Activated CD8-positive, alpha-beta memory T cell treated with anti-CD3 and anti-CD28 coated beads, Interleukin-2, amount 50 U/mL, for 1 hour (primary cell): ENCODE data around the gene SLC26A2.

ENCODE experiments used
- DNase-seq: peaks from one replicate; pipeline ENCODE4 v3.0.0-alpha.2; 2020; ENCODE audit errors: extremely low read depth

SLC26A2 gene

DNA sequence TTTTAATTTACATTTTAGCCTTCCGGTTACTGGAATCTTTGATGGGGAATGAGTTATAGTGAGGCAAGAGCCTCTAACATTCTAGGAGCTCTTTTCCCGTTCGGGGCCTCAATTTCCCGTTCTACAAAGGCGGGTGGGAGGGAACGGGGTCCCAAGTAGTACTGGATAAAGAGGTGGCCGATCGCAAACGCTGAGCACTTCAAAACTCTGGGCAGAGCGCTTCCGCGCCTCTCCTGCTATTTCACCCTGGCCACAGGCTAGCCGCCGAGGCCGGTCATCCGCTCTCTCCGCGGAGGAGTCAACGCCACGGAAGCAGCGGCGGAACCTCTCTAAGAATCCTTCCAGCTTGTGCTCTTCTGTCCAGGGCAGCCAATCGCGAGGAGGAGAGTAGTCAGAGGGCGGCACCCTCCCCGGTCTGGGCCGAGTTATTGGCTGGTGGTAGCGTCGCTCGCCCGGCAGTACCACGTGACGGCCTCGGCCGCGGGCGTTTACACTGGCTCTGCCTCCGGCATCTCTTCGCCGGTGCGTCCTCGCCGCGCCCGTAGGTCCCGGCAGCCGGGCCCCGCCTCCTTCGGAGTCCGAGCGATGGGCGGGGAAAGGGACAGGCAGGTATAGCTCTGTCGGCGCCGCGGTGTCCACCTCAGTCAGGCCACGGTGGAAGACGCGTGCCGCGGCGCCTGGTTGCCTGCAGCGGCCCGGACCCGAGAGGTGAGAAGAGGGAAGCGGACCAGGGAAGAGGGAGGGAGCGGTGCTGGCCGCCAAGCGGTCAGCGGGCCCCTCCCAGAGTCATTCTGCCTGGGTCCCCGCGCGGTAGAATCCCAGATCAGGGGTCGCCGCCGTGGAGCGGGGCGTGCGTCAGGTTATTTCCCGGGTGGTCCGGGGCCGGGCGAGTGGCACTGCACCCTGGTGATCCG lies at the start of gene SLC26A2:
Gene SLC26A2, plus strand, starts transcription at position 487 of the 914 bp plus-strand sequence. CDS start 16,895 bp downstream, outside the sequence.
- DNase-seq: peak; percentile 79

DNA sequence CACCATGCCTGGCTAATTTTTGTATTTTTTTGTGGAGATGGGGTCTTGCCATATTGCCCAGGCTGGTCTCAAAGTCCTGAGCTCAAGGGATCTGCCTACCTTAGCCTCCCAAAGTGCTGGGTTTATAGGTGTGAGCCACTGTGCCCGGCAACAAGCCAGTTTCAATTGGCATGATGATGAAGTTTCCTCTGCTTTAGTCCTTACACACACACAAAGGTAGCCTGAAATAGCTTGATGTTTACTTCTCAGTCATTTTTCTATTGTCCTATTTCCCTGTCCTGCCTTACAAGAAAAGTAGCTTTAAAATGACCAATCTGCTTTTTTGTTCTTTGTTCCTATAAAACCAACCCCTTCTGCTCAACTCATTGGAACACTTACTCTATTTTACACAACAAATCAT lies 49.5 kb upstream of the SLC26A2 start:
- DNase-seq: no peak

GRCh38 chr5:149912226-149912871 lies 48.2 kb upstream of the SLC26A2 start:
- DNase-seq: no peak

DNA sequence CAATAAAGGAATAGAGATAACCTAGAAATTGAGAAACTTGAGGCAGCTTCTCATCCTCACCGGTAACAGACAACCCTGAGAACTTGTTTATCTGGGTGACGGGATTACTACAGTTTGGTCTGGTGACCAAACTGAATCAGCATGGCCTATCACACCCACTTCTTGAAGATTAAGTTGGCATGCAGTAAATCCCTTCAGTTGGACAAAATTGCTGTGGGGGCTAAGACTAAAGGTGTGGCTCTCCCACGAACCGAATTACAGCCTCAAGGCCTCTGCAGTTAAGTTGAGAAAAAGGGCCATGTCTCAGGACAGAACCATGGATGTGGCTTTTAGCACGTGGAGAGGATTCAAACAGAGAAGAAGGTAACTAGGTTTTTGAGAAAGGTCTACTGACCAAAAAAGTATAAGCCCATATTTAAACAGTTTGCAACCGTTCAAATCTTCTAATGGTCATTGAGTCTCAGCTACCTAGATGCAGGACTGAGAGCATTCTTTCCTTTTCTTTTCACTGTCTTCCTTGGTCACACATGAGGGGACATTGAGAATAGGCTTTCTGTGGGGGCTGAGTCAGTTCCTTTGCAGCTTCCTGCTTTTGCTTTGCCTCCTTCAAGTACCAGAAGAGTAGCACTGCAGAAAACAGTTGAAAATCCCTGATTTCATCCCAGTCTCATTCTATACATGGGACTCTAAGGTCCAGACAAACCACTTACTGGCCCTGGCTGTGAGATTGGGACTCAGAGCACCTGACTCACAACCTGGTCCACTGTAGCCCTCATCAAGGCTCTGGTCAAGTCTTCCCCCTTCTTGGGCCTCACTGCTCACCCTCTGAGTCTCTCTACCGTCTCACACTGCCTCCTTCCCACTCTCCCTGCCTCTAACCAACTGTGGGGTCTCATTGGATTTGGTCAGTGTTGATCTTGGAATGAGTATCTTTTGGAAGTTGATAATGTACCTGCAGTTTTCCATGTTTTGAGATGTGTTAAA lies 46.8 kb upstream of the SLC26A2 start:
- no peak for DNase-seq

DNA sequence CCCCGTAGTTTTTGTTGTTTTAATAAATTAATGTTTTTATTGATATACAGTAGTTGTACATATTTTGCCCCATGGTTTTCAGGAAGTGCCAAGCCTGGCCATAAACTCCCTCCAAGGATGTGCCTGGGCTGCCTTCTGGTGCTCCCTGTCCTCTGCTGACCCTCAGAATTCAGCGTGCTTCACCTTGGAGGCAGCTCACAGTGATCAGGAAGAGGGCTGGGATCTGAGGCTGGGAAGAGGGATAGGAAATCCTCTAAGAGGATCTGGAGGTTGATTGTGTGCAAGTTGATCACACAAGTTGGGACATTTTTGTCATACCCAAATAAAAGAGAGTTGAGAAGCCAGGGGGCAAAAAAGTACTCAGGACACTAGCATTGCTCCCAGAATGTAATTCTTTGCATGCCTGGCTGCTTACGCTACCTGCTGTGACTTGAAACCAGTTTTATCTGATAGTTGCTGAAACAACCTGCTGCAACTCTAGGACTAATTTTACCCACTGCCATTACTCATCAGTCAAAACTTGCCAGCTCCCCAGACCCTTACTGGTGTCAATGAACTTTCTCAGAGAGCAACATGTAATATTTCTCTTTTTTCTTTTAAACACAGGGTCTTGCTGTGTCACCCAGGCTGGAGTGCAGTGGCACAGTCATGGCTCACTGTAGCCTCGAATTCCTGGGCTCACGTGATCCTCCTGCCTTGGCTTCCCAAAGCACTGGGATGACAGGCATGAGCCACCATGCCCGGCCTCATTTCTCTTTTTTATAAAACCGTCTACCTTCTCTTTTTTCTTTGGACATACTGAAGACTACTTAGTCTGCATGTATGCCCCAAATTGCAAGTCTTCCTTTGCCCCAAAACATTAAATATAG lies 44.9 kb upstream of the SLC26A2 start:
- no peak for DNase-seq

GRCh38 chr5:149916334-149917072 lies 44.1 kb upstream of the SLC26A2 start:
- DNase-seq: no peak

- DNase-seq: no peak
Measured at GRCh38 chr5:149917073-149917676, 43.4 kb upstream of the SLC26A2 start.

- no peak for DNase-seq
Measured at GRCh38 chr5:149921597-149921996, 39.0 kb upstream of the SLC26A2 start.

DNA sequence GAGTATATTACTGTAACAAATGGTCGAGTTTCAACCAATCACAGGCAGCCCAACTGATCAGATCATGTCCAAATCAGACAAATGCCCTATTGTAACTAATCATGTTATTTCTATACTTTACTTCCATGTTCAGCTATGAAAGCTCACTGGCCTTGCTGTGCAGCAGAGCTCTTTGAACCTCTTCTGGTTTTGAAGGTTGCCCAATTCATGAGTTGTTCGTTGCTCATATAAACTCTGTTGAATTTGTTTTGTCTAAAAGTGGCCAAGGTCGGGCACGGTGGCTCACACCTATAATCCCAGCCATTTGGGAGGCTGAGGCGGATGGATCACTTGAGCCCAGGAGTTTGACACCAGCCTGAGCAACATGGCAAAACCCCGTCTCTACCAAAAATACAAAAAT lies 37.6 kb upstream of the SLC26A2 start:
- DNase-seq: no peak

- DNase-seq: no peak
Measured at GRCh38 chr5:149924486-149924885, 36.1 kb upstream of the SLC26A2 start.

DNA sequence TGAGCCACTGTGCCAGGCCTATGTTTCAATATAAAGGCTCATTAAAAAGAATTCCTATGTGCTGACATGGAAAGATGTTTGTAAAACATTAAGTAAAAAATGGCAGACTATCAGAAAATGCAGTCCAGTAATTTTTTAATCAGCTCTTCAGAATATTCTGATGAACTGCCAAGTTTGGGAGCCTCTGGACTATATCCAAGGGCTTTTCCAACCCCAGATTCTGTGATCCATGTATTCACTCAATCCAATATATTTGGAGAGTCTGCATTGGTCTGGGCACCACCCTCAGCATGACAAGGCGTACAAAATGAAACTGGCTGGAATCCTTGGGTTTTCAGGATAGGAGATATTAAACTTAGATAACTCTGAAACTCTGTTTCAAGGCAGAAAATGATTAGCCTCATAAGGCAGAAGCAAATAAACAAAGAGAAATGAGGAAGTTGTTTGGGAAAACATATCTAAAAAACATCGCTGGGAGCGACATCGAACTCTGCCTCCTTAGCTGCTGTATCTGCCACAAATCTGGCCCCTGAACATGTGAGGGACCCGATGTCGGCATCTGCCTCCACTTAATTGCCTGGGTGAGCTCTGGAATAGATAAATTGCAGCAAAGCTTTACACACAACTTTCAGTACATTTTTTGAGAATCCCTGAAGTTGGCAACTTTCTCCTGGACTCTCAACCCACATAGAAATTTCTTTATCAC lies 30.4 kb upstream of the SLC26A2 start:
- no peak for DNase-seq

GRCh38 chr5:149930749-149931574 lies 29.6 kb upstream of the SLC26A2 start:
- no peak for DNase-seq

- no peak for DNase-seq
Measured at GRCh38 chr5:149931992-149932436, 28.5 kb upstream of the SLC26A2 start.

- no peak for DNase-seq
Measured at GRCh38 chr5:149932445-149933350, 27.9 kb upstream of the SLC26A2 start.

DNA sequence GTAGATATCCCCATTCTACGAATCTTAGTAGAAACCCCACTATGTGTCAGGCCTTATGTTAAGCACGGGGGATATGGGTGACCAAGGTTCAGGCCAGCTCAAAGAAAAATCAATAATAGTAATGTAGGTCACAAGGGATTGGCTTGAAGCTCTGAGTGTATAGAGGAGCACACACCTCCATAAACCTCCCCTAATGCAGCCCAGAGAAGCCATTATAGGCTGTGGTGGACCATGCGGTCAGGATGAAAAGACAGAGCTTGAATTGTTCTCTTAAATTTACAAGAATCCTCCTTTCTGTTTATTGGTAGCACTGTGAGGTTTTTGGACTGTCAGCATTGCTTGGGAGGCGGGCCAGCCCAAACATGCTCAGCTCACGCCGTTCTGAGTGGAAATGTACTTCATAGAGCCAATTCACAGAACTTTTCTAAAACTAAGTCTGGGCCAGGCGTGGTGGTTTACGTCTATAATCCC lies 25.1 kb upstream of the SLC26A2 start:
- DNase-seq: no peak

GRCh38 chr5:149936044-149936699 lies 24.4 kb upstream of the SLC26A2 start:
- no peak for DNase-seq
